Fibroblast of the aortic adventitia (primary cell): ENCODE data around the gene RGP1. TPM values are rescaled to one million over a fixed set of nuclear protein-coding genes. Genes with fewer than 3 reads are reported as not detected.

Source experiments
- DNase-seq: peaks from one replicate; pipeline ENCODE4 v3.0.0-alpha.2; 2010; ENCODE audit warnings: low read depth
- H3K4me3 ChIP-seq: 2 replicates; pipeline ENCODE4 v1.5.1; 2011; ENCODE audit warnings: low read depth, mild to moderate bottlenecking, control low read depth, low read length, moderate library complexity
- total RNA-seq: library from RNA; depleted of rRNA; stranded (reverse); fragments of >200 nt; gene quantifications from 2 replicates; pipeline ENCODE4 v1.2.3, GENCODE V29; 2012; ENCODE audit warnings: low replicate concordance
- TF ChIP-seq, protein P1 (sequence below): IDR thresholded peaks from 2 replicates; pipeline ENCODE4 v1.5.1; 2011; ENCODE audit warnings: mild to moderate bottlenecking, low read length, control low read depth, inconsistent platforms; ENCODE audit not compliant: insufficient read depth

RGP1 gene
- total RNA-seq, 1 donor = 16.0 TPM

DNA sequence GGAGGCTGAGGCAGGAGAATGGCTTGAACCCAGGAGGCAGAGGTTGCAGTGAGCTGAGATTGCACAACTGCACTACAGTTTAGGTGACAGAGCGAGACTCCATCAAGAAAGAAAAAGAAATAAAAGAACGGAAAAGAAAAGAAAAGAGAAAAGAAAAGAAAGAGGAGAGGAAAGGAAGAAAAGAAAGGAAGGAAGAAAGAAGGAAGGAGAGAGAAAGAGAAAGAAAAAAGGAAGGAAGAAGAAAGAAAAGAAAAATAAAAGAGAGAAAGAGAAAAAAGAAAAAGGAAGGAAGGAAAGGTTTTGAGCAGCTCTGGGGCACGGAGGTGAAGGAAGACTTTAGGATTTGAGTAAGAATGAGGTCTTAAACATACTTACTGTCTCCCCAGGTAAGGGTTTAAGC is 35.5 kb upstream of the RGP1 start:
- H3K4me3 ChIP-seq = no peak overlapping the region
- TF ChIP-seq, protein P1, sequence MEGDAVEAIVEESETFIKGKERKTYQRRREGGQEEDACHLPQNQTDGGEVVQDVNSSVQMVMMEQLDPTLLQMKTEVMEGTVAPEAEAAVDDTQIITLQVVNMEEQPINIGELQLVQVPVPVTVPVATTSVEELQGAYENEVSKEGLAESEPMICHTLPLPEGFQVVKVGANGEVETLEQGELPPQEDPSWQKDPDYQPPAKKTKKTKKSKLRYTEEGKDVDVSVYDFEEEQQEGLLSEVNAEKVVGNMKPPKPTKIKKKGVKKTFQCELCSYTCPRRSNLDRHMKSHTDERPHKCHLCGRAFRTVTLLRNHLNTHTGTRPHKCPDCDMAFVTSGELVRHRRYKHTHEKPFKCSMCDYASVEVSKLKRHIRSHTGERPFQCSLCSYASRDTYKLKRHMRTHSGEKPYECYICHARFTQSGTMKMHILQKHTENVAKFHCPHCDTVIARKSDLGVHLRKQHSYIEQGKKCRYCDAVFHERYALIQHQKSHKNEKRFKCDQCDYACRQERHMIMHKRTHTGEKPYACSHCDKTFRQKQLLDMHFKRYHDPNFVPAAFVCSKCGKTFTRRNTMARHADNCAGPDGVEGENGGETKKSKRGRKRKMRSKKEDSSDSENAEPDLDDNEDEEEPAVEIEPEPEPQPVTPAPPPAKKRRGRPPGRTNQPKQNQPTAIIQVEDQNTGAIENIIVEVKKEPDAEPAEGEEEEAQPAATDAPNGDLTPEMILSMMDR = no peak
- DNase-seq = no peak

DNA sequence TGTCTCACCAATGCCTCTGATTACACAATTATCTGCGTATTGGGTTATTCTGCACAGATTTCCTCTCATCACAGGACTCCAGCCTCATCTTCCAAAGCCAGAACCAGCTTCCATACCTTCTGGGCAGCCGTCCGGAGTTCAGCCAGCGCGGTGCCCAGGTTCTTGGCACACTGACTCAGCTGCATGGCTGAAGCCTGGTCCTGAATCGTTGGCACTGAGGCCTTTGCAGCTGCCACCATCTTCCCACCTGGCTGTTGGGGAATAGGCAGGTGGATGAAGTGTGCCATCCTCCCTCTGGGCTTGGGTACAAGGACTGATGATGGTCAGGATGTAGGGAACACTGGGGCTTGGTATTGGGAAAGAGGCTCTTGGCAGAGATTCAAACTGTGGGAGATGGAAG is 35.0 kb upstream of the RGP1 start:
- H3K4me3 ChIP-seq = no peak overlapping the region
- DNase-seq = no peak
- TF ChIP-seq, protein P1 = no peak

DNA sequence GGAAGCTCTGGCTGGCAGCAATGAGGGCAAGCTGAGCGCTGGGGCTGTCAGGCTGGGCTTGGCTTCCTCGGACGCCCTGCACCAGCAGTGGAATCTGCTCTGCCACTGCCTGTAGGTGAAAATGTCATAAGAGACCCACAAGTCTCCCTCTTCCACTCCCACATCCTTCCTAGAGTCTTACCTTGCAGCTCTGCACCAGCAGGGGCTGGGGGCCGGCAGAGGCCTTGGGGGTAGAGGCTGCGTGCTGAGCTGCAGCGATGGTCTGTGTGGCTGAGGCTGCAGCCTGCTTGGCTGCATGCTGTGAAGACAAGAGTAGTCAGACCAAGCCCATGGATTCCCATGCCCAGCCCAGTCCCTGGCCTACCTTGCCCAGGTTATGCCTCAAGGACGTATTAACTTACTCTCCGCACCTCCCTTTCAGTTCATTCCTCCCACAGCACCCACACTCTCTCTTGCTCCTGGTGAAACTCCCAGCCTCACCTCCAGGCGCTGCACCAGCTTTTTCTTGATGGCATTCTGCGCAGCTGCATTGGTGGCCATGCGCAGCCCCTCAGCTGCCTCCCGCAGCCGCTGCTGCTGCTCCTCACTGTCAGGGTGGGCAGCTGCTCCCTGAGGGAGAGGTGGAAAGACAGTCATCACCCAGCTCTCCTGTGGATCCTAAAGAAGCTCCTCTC is 34.4 kb upstream of the RGP1 start:
- TF ChIP-seq, protein P1 = no peak
- DNase-seq = no peak
- H3K4me3 ChIP-seq = no peak overlapping the region

DNA sequence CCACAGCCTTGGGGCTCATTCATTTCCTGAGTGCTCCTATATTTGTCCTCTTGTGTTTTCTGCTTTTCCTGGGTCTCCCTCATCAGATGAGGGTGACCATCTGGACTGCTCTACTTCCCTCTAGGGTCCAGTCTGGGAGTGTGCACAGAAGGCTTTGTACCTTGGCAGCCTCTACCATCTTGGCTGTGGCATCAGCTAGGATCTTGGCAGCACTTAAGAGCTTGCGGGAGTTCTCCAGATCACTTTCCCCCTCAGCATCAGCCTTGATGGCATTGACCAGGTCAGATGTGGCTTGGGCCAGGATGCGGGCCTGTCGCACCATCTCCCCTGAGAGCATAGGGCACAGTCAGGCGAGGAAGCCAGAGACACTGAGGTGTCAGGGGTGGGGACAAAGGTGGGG is 32.9 kb upstream of the RGP1 start:
- TF ChIP-seq, protein P1 = no peak
- no peak overlapping the region for H3K4me3 ChIP-seq
- DNase-seq = no peak

DNA sequence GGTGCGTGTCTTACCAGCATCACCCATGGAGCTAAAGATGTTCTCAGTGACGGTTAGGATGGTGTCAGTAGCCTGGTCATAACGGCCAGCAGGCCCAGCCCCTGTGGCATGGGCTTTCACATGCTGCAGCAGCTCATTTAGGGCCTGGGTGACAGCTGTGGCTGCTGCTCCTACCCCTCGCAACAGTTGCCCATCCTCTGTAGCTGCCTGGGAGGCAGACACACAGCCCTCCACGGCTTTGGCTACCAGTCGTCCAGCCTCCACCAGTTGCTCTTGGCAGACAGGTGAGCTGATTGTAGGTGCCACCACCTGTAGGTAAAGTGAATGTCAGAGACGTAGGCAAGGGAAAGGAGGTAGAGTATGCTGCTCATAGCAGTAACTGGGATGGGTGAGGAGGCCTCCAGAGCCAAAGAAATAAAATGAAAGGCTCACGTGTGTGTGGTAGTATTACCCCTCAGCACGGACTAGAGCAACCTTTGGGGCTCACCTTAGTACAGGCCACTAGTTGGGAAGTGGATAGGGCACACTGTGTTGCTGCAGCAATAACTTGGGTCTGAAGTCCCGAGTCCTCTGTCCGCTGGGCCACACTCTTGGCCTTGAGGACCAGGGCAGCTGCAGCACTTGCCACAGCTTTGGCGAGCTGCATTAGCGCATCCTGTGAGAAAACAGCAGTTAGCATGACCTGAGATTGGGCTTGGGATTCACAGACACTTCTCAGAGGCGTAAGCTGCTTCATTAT is 31.8 kb upstream of the RGP1 start:
- TF ChIP-seq, protein P1 = no peak
- no peak for DNase-seq
- H3K4me3 ChIP-seq = no peak overlapping the region

DNA sequence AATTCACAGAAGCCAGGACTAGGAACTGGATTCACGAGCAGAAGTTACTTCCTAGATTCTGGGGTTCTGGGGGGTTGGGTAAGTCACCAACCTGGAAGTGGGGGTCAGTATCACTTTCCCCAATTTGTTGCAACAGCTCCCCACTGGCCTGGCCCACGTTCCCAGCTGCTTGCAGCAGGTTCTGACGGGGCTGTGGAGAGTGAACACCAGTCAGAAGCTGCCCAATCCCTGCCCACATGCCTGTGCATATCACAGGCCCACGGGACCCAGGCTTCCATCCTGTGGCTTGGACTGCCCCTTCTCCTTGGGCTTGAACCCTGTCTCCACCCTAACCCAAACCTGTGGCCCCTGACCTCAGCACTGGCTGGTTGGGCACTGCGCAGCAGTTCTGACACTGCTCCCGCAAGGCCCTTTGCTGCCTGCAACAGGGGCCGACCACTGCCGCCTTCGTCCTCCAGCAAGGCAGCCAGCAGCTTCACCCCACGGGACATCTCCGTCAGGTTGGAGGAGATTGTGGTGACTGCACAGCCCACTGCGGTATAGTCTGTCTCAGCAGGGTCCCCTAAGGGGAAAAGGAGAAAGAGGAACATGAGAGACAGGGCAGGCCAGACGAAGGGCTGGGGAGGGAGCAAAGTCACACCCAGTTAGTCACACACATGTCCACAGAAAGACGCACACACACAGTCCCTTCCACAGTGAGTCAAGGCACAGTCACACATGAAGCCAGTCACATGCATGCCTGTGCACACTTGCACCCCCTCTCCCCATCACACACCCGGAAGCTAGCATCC is 30.2 kb upstream of the RGP1 start:
- TF ChIP-seq, protein P1 = no peak
- H3K4me3 ChIP-seq = no peak overlapping the region
- no peak for DNase-seq
